Fibroblast of mammary gland (primary cell): ENCODE measurements around the gene OXSM.

Source experiments
- DNase-seq: peaks from one replicate; pipeline ENCODE4 v3.0.0-alpha.2; 2010; ENCODE audit warnings: low read depth
- H3K4me3 ChIP-seq: 2 replicates; pipeline ENCODE4 v1.5.1; 2011; ENCODE audit warnings: low read depth, mild to moderate bottlenecking, low read length, moderate library complexity; ENCODE audit not compliant: control insufficient read depth
- CTCF ChIP-seq: conservative IDR thresholded peaks from 2 replicates; pipeline ENCODE4 v1.5.1; 2011; ENCODE audit warnings: low read depth, low read length, inconsistent platforms; ENCODE audit not compliant: control insufficient read depth, insufficient read depth

The OXSM gene

GRCh38 chr3:25801786-25802185, 11.9 kb downstream of the OXSM start:
- DNase-seq = no peak
- TF ChIP-seq CTCF = no peak
- no peak overlapping the region for H3K4me3 ChIP-seq

GRCh38 chr3:25803833-25804232, 13.9 kb downstream of the OXSM start:
- DNase-seq = no peak
- no peak overlapping the region for H3K4me3 ChIP-seq
- no peak for TF ChIP-seq CTCF

GRCh38 chr3:25804676-25805075, 14.8 kb downstream of the OXSM start:
- DNase-seq = no peak
- H3K4me3 ChIP-seq = no peak overlapping the region
- TF ChIP-seq CTCF = no peak

- TF ChIP-seq CTCF = no peak
- no peak for DNase-seq
- no peak overlapping the region for H3K4me3 ChIP-seq
Observed at GRCh38 chr3:25812644-25813043, 22.8 kb downstream of the OXSM start.

GRCh38 chr3:25817107-25817506, 27.2 kb downstream of the OXSM start:
- TF ChIP-seq CTCF = no peak
- no peak for DNase-seq

GRCh38 chr3:25817638-25818037, 27.7 kb downstream of the OXSM start:
- TF ChIP-seq CTCF = no peak
- DNase-seq = no peak
- H3K4me3 ChIP-seq = no peak overlapping the region

More at GRCh38 chr3:25817107-25817506, 27.2 kb downstream of the OXSM start:
- no peak overlapping the region for H3K4me3 ChIP-seq

GRCh38 chr3:25818335-25818734, 28.4 kb downstream of the OXSM start:
- no peak for TF ChIP-seq CTCF

More at GRCh38 chr3:25818335-25818734, 28.4 kb downstream of the OXSM start:
- DNase-seq = no peak
- H3K4me3 ChIP-seq = no peak overlapping the region
